MM.1S (cell line): ENCODE measurements around the gene SORD.

Source experiments
- DNase-seq: peaks from one replicate; pipeline ENCODE4 v3.0.0-alpha.2; 2015
- H2AFZ ChIP-seq: fragments of 300-600 bp; sonication (generic); 2 replicates; pipeline ENCODE4 v1.6.0; 2016; ENCODE audit warnings: antibody characterized with exemption, low read length
- H3F3A ChIP-seq: fragments of 300-600 bp; sonication (generic); 2 replicates; pipeline ENCODE4 v1.6.1; 2016; ENCODE audit warnings: mild to moderate bottlenecking, antibody characterized with exemption, low read length, moderate library complexity, mixed read lengths; ENCODE audit not compliant: insufficient read depth
- H3K27ac ChIP-seq: fragments of 300-600 bp; sonication (generic); 2 replicates; pipeline ENCODE4 v1.5.1; 2016; ENCODE audit warnings: mild to moderate bottlenecking, low read length
- H3K27me3 ChIP-seq: fragments of 300-600 bp; sonication (generic); replicated peaks from 2 replicates; pipeline ENCODE4 v1.6.0; 2016; ENCODE audit warnings: low read length; ENCODE audit not compliant: insufficient read depth
- H3K36me3 ChIP-seq: fragments of 300-600 bp; sonication (generic); replicated peaks from 2 replicates; pipeline ENCODE4 v1.6.1; 2016; ENCODE audit warnings: mild to moderate bottlenecking, low read length, mixed read lengths; ENCODE audit not compliant: insufficient read depth
- H3K4me1 ChIP-seq: fragments of 300-600 bp; sonication (generic); 2 replicates; pipeline ENCODE4 v1.6.1; 2016; ENCODE audit warnings: low read length, mixed read lengths
- H3K4me2 ChIP-seq: fragments of 300-600 bp; sonication (generic); 2 replicates; pipeline ENCODE4 v1.6.0; 2016; ENCODE audit warnings: low read depth, low read length
- H3K4me3 ChIP-seq: fragments of 300-600 bp; sonication (generic); 2 replicates; pipeline ENCODE4 v1.5.1; 2016; ENCODE audit warnings: low read length, mixed read lengths
- H3K79me2 ChIP-seq: fragments of 300-600 bp; sonication (generic); 2 replicates; pipeline ENCODE4 v1.6.1; 2016; ENCODE audit warnings: mixed run types, low read length, mixed read lengths
- H3K9ac ChIP-seq: fragments of 300-600 bp; sonication (generic); 2 replicates; pipeline ENCODE4 v1.6.1; 2016; ENCODE audit warnings: low read length, mixed read lengths
- H3K9me2 ChIP-seq: fragments of 300-600 bp; sonication (generic); replicated peaks from 2 replicates; pipeline ENCODE4 v1.6.1; 2016; ENCODE audit warnings: mild to moderate bottlenecking, low read length, mixed read lengths; ENCODE audit not compliant: insufficient read depth
- H3K9me3 ChIP-seq: fragments of 300-600 bp; sonication (generic); replicated peaks from 2 replicates; pipeline ENCODE4 v1.6.1; 2016; ENCODE audit warnings: mild to moderate bottlenecking, low read length, mixed read lengths; ENCODE audit not compliant: insufficient read depth
- H4K20me1 ChIP-seq: fragments of 300-600 bp; sonication (generic); 2 replicates; pipeline ENCODE4 v1.6.1; 2016; ENCODE audit warnings: mild to moderate bottlenecking, low read length, moderate library complexity, mixed read lengths; ENCODE audit not compliant: insufficient read depth
- CTCF ChIP-seq: fragments of 300-600 bp; sonication (generic); IDR thresholded peaks from 2 replicates; pipeline ENCODE4 v1.5.1; 2016; ENCODE audit warnings: antibody characterized with exemption, low read length, mixed read lengths
- EZH2 ChIP-seq: fragments of 300-600 bp; sonication (generic); optimal IDR thresholded peaks from 2 replicates; pipeline ENCODE3; 2017; ENCODE audit warnings: low read depth, mild to moderate bottlenecking, antibody characterized with exemption, low read length, mixed read lengths
- EZH2phosphoT487 ChIP-seq: fragments of 300-600 bp; sonication (generic); IDR thresholded peaks from 2 replicates; pipeline ENCODE4 v1.6.1; 2018; ENCODE audit warnings: antibody characterized with exemption, low read length

Gene SORD

GRCh38 chr15:45093622-45094357 lies 70.8 kb downstream of the SORD start:
- H3K27me3 ChIP-seq, result no peaks in the 10 kb centered on the region
- H4K20me1 ChIP-seq, result no peaks in the 10 kb centered on the region
- no peak overlapping the region for H3K9ac ChIP-seq
- H3K79me2 ChIP-seq, result no peaks in the 10 kb centered on the region
- H3K4me2 ChIP-seq, result no peak overlapping the region
- H3K9me2 ChIP-seq, result no peaks in the 10 kb centered on the region
- H3K27ac ChIP-seq, result no peak overlapping the region
- no peaks in the 10 kb centered on the region for H3K9me3 ChIP-seq
- TF ChIP-seq EZH2, result no peak
- TF ChIP-seq EZH2phosphoT487, result no peak
- no peak for TF ChIP-seq CTCF
- no peak overlapping the region for H3K4me3 ChIP-seq
- H2AFZ ChIP-seq, result no peak overlapping the region
- no peaks in the 10 kb centered on the region for H3K36me3 ChIP-seq
- no peak for DNase-seq
- no peaks in the 10 kb centered on the region for H3K4me1 ChIP-seq
- H3F3A ChIP-seq, result no peaks in the 10 kb centered on the region

GRCh38 chr15:45094358-45094730 lies 71.3 kb downstream of the SORD start:
- no peaks in the 10 kb centered on the region for H4K20me1 ChIP-seq
- no peak for DNase-seq
- no peak overlapping the region for H3K9ac ChIP-seq
- no peaks in the 10 kb centered on the region for H3K27me3 ChIP-seq
- no peaks in the 10 kb centered on the region for H3F3A ChIP-seq
- no peaks in the 10 kb centered on the region for H3K79me2 ChIP-seq
- H3K4me2 ChIP-seq, result no peak overlapping the region
- H3K4me1 ChIP-seq, result no peaks in the 10 kb centered on the region
- no peaks in the 10 kb centered on the region for H3K36me3 ChIP-seq
- no peaks in the 10 kb centered on the region for H3K9me3 ChIP-seq
- H3K27ac ChIP-seq, result no peak overlapping the region
- H3K9me2 ChIP-seq, result no peaks in the 10 kb centered on the region
- TF ChIP-seq EZH2 (no peak), CTCF (no peak), EZH2phosphoT487 (no peak)
- H2AFZ ChIP-seq, result no peak overlapping the region
- H3K4me3 ChIP-seq, result no peak overlapping the region

DNA sequence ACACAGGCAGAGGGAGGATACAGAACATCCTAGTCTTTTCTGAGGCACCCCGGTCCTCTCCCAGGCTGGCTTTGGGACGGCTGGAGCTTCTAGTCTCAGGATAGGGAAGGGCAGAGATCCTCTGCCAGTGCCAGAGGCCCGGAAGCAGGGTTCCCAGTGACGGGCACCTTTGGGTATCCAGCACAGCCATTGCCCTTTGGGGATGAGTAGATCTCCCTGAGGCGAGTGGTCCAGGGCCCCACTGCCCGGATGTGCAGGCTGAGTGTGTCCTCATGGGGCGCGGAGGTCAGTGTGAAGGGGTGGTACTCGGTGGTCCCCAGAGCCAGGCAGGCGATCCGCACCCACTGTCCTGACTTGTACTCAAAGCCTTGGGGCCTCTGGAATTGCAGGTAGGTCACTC lies 72.7 kb downstream of the SORD start:
- H3K79me2 ChIP-seq, result no peaks in the 10 kb centered on the region
- TF ChIP-seq EZH2 (no peak), EZH2phosphoT487 (no peak), CTCF (no peak)
- H3K9ac ChIP-seq, result no peak overlapping the region
- H3K4me2 ChIP-seq, result no peak overlapping the region
- DNase-seq, result no peak
- H3K4me1 ChIP-seq, result no peaks in the 10 kb centered on the region
- no peak overlapping the region for H2AFZ ChIP-seq
- H3K9me3 ChIP-seq, result no peaks in the 10 kb centered on the region
- H3K4me3 ChIP-seq, result no peak overlapping the region
- H3K9me2 ChIP-seq, result no peaks in the 10 kb centered on the region
- no peaks in the 10 kb centered on the region for H4K20me1 ChIP-seq
- no peak overlapping the region for H3K27ac ChIP-seq
- no peaks in the 10 kb centered on the region for H3K36me3 ChIP-seq
- H3K27me3 ChIP-seq, result no peaks in the 10 kb centered on the region
- H3F3A ChIP-seq, result no peaks in the 10 kb centered on the region
